ENCODE results near the gene NIPBL. TPM values are rescaled to one million over a fixed set of nuclear protein-coding genes. Genes with fewer than 3 reads are reported as not detected.

NIPBL gene
- total RNA-seq, 1 experiment from 2014 or later = 61.3 TPM

DNA sequence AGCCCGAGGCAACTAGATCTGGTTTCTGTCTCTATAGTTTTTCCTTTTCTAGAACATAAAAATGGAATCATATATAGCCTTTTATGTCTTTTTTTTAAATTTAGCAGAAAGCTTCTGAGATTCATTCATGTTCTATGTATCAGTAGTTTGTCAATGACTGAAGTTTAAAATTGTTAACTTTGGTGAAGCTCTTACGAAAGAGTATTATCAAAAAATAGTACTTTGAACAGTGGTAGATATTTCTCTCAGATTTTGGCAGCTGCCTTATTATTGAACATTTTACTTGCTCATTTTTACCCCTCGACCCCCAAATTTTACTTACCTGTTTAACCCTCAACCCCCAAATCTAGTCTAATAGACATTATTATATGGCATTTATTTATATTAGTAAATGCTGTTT, 10.2 kb downstream of the NIPBL start:
- Mint-ChIP-seq H3K9me3 (no peaks in the 10 kb centered on the region; a peak in 1 of 5 replicates), H3K4me3 (no peak overlapping the region), H3K4me1 (peaks cover 21 to 23% of the 10 kb centered on the region in 2 experiments), H3K36me3 (ENCODE audit: insufficient read depth in 1 of 3, low read depth in 3 of 3) (peaks cover 18 to 22% (median 19%) of the 10 kb centered on the region in 3 experiments), H3K27ac (no peak overlapping the region), H3K27me3 (ENCODE audit: low read depth) (no peaks in the 10 kb centered on the region)
- no peak overlapping the region for H3K23ac ChIP-seq (ENCODE audit: insufficient read length, low read depth, low read length)
- H3K79me2 ChIP-seq (ENCODE audit: insufficient read depth, low read length) = peaks cover 36% of the 10 kb centered on the region; the same call in 1 of the 2 replicates
- H3K9me3 ChIP-seq (ENCODE audit: control insufficient read depth, low read depth, low read length) = no peaks in the 10 kb centered on the region
- H4K5ac ChIP-seq (ENCODE audit: insufficient read length, low read depth, low read length) = no peak overlapping the region
- H3T11ph ChIP-seq (ENCODE audit: low read length) = no peak overlapping the region
- H3K27me3 ChIP-seq (ENCODE audit: insufficient read depth, low read length) = no peaks in the 10 kb centered on the region
- H3K56ac ChIP-seq (ENCODE audit: insufficient read length, low read depth, low read length) = no peak overlapping the region
- H3K14ac ChIP-seq (ENCODE audit: insufficient read depth, low read length) = no peak overlapping the region
- no peak overlapping the region for H2AFZ ChIP-seq (ENCODE audit: low read length)
- TF ChIP-seq, protein P1, sequence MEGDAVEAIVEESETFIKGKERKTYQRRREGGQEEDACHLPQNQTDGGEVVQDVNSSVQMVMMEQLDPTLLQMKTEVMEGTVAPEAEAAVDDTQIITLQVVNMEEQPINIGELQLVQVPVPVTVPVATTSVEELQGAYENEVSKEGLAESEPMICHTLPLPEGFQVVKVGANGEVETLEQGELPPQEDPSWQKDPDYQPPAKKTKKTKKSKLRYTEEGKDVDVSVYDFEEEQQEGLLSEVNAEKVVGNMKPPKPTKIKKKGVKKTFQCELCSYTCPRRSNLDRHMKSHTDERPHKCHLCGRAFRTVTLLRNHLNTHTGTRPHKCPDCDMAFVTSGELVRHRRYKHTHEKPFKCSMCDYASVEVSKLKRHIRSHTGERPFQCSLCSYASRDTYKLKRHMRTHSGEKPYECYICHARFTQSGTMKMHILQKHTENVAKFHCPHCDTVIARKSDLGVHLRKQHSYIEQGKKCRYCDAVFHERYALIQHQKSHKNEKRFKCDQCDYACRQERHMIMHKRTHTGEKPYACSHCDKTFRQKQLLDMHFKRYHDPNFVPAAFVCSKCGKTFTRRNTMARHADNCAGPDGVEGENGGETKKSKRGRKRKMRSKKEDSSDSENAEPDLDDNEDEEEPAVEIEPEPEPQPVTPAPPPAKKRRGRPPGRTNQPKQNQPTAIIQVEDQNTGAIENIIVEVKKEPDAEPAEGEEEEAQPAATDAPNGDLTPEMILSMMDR (conservative IDR thresholded peaks at IDR 0.05) = no peak
- no peaks in the 10 kb centered on the region for H4K20me1 ChIP-seq (ENCODE audit: control insufficient read depth, insufficient read depth, insufficient read length)
- WGBS (ENCODE audit: extremely low coverage, insufficient read length, low lambda C conversion rate) = no CpG with 5 or more reads among the region's 3 CpGs
- H3K4ac ChIP-seq (ENCODE audit: low read depth, low read length) = no peak overlapping the region
- peaks cover 4% of the 10 kb centered on the region for H3K79me1 ChIP-seq (ENCODE audit: insufficient read depth, low read depth, low read length, poor library complexity, severe bottlenecking)
- no peak overlapping the region for H2BK15ac ChIP-seq (ENCODE audit: low read depth, low read length)
- no peak overlapping the region for H4K8ac ChIP-seq (replicated peaks; ENCODE audit: insufficient read length, low read depth, low read length)
- H3K4me1 ChIP-seq (ENCODE audit: insufficient read depth, low read length) = no peaks in the 10 kb centered on the region; the same call in 1 of the 2 replicates
- H2BK5ac ChIP-seq (ENCODE audit: insufficient read length, low read length) = no peak overlapping the region
- no peak overlapping the region for H4K91ac ChIP-seq (ENCODE audit: insufficient read length, low read depth, low read length)
- H2AK5ac ChIP-seq (ENCODE audit: insufficient read length, low read length) = no peak overlapping the region
- no peak overlapping the region for H2BK12ac ChIP-seq (ENCODE audit: insufficient read length, low read depth, low read length)
- H2BK20ac ChIP-seq (ENCODE audit: low read depth, low read length, poor library complexity, severe bottlenecking) = no peak overlapping the region
- no peak overlapping the region for H3K18ac ChIP-seq (ENCODE audit: insufficient read length, low read depth, low read length)
- H2BK120ac ChIP-seq (ENCODE audit: low read depth, low read length, poor library complexity, severe bottlenecking) = no peak overlapping the region
- no peak overlapping the region for H3K4me2 ChIP-seq (ENCODE audit: insufficient read depth, insufficient read length, low read length)
- DNase-seq = no peak
- H3K9ac ChIP-seq (ENCODE audit: extremely low read depth, insufficient read length, low read length) = no peak overlapping the region
- no peaks in the 10 kb centered on the region for H3K23me2 ChIP-seq (ENCODE audit: insufficient read length, low read depth, low read length, poor library complexity, severe bottlenecking)
- H3K27ac ChIP-seq (ENCODE audit: insufficient read length, low read depth, low read length) = no peak overlapping the region

All from H9 (cell line).